IPS DF 6.9 (cell line): ENCODE measurements around the gene EIF2AK3.
"Not testable (repeated sequence)": the region's sequence is repeated elsewhere in the genome, so short reads cannot be mapped to it uniquely, and the experiment has no call there.

Experiments used
- DNase-seq: peaks from one replicate; pipeline ENCODE4 v3.0.0-alpha.2; 2013; ENCODE audit warnings: low read depth, low spot score
- H3K27ac ChIP-seq: one replicate; pipeline ENCODE4 v1.5.1; 2013; ENCODE audit warnings: low read length, control low read depth
- H3K27me3 ChIP-seq: 2 replicates; pipeline ENCODE4 v1.6.1; 2013; ENCODE audit warnings: mild to moderate bottlenecking, low read length; ENCODE audit not compliant: control insufficient read depth, insufficient read depth
- H3K36me3 ChIP-seq: 2 replicates; pipeline ENCODE4 v1.6.1; 2013; ENCODE audit warnings: low read length; ENCODE audit not compliant: control insufficient read depth, insufficient read depth
- H3K4me1 ChIP-seq: 2 replicates; pipeline ENCODE4 v1.6.1; 2013; ENCODE audit warnings: low read length; ENCODE audit not compliant: control insufficient read depth, insufficient read depth
- H3K4me3 ChIP-seq: 2 replicates; pipeline ENCODE4 v1.5.1; 2013; ENCODE audit warnings: mild to moderate bottlenecking, low read length
- H3K9me3 ChIP-seq: 2 replicates; pipeline ENCODE4 v1.6.1; 2013; ENCODE audit warnings: low read length, inconsistent platforms; ENCODE audit not compliant: control insufficient read depth, insufficient read depth
- WGBS: extraction: QIAGEN DNeasy Blood & Tissue Kit; methylation state at CpG from one replicate; pipeline ENCODE4 v1.1.7; 2013; ENCODE audit warnings: mixed read lengths, missing lambda C conversion rate; ENCODE audit not compliant: insufficient read length, insufficient coverage; 5-methylcytosine and 5-hydroxymethylcytosine counted together

The EIF2AK3 gene

GRCh38 chr2:88637464-88637863 lies 10.2 kb upstream of the EIF2AK3 start:
- WGBS = no CpG with 5 or more reads among the region's 2 CpGs
- H3K4me3 ChIP-seq = no peak overlapping the region
- 0 out of 2 replicates have a peak, but pooled peaks cover 1% of the 10 kb centered on the region for H3K4me1 ChIP-seq
- no peak overlapping the region for H3K27ac ChIP-seq
- no peaks in the 10 kb centered on the region for H3K36me3 ChIP-seq
- H3K27me3 ChIP-seq = no peaks in the 10 kb centered on the region
- DNase-seq = no peak
- no peaks in the 10 kb centered on the region for H3K9me3 ChIP-seq

GRCh38 chr2:88636026-88636425 lies 8.8 kb upstream of the EIF2AK3 start:
- DNase-seq = no peak
- Histone ChIP-seq H3K4me3 (no peak overlapping the region), H3K27ac (no peak overlapping the region), H3K27me3 (no peaks in the 10 kb centered on the region), H3K36me3 (no peaks in the 10 kb centered on the region), H3K9me3 (no peaks in the 10 kb centered on the region), H3K4me1 (0 out of 2 replicates have a peak, but pooled peaks cover 1% of the 10 kb centered on the region)
- no CpG with 5 or more reads among the region's 1 CpG for WGBS

- H3K27ac ChIP-seq = no peak overlapping the region
- H3K9me3 ChIP-seq = no peaks in the 10 kb centered on the region
- no peak for DNase-seq
- H3K27me3 ChIP-seq = no peaks in the 10 kb centered on the region
- no peaks in the 10 kb centered on the region; the same call in 1 of the 2 replicates for H3K4me1 ChIP-seq
- no CpG with 5 or more reads among the region's 3 CpGs for WGBS
- H3K4me3 ChIP-seq = no peak overlapping the region
- H3K36me3 ChIP-seq = no peaks in the 10 kb centered on the region
These were observed 5.3 kb upstream of the EIF2AK3 start for GRCh38 chr2:88632569-88632968.

GRCh38 chr2:88628571-88628939 lies 1.3 kb upstream of the EIF2AK3 start:
- H3K36me3 ChIP-seq = no peaks in the 10 kb centered on the region
- H3K9me3 ChIP-seq = no peaks in the 10 kb centered on the region
- H3K4me1 ChIP-seq = peaks cover 3% of the 10 kb centered on the region; the same call in 1 of the 2 replicates
- no peak overlapping the region for H3K27ac ChIP-seq
- no peak overlapping the region; the same call in 1 of the 2 replicates for H3K4me3 ChIP-seq
- DNase-seq = no peak
- WGBS = no CpG with 5 or more reads among the region's 8 CpGs
- H3K27me3 ChIP-seq = no peaks in the 10 kb centered on the region

- peak; percentile 47 for DNase-seq
- peak overlapping the region; percentile 52; the same call in 1 of the 2 replicates for H3K4me3 ChIP-seq
- H3K27ac ChIP-seq = no peak overlapping the region
- no CpG with 5 or more reads among the region's 21 CpGs for WGBS
- no peaks in the 10 kb centered on the region for H3K36me3 ChIP-seq
- no peaks in the 10 kb centered on the region for H3K9me3 ChIP-seq
- no peaks in the 10 kb centered on the region for H3K27me3 ChIP-seq
- peaks cover 3% of the 10 kb centered on the region; the same call in 1 of the 2 replicates for H3K4me1 ChIP-seq
These were observed 749 bp upstream of the EIF2AK3 start for GRCh38 chr2:88627856-88628570.

GRCh38 chr2:88626171-88627054 lies 851 bp downstream of the EIF2AK3 start:
- no peak for DNase-seq
- Histone ChIP-seq H3K4me3 (peak overlapping the region; percentile 88), H3K9me3 (no peaks in the 10 kb centered on the region), H3K27me3 (no peaks in the 10 kb centered on the region), H3K36me3 (no peaks in the 10 kb centered on the region), H3K27ac (no peak overlapping the region), H3K4me1 (peaks cover 3% of the 10 kb centered on the region; the same call in 1 of the 2 replicates)
- no CpG with 5 or more reads among the region's 54 CpGs for WGBS

GRCh38 chr2:88624477-88624876 lies 2.8 kb downstream of the EIF2AK3 start:
- H3K27me3 ChIP-seq = no peaks in the 10 kb centered on the region
- no peak overlapping the region for H3K4me3 ChIP-seq
- H3K36me3 ChIP-seq = no peaks in the 10 kb centered on the region
- WGBS = no CpG with 5 or more reads among the region's 4 CpGs
- no peak overlapping the region for H3K27ac ChIP-seq
- peaks cover 3% of the 10 kb centered on the region; the same call in 1 of the 2 replicates for H3K4me1 ChIP-seq
- H3K9me3 ChIP-seq = no peaks in the 10 kb centered on the region
- no peak for DNase-seq

- DNase-seq, H3K27ac ChIP-seq, H3K36me3 ChIP-seq, H3K4me3 ChIP-seq, H3K9me3 ChIP-seq, H3K27me3 ChIP-seq, H3K4me1 ChIP-seq: not testable (repeated sequence)
- no CpG with 5 or more reads among the region's 11 CpGs for WGBS
These were observed 3.3 kb downstream of the EIF2AK3 start for GRCh38 chr2:88623831-88624465.

- H3K36me3 ChIP-seq = no peaks in the 10 kb centered on the region
These were observed 5.0 kb downstream of the EIF2AK3 start for GRCh38 chr2:88622307-88622706.

GRCh38 chr2:88621432-88621831 lies 5.8 kb downstream of the EIF2AK3 start:
- DNase-seq = no peak
- Histone ChIP-seq H3K9me3 (no peaks in the 10 kb centered on the region), H3K27ac (no peak overlapping the region), H3K27me3 (no peaks in the 10 kb centered on the region), H3K4me3 (no peak overlapping the region), H3K4me1 (peaks cover 3% of the 10 kb centered on the region; the same call in 1 of the 2 replicates), H3K36me3 (no peaks in the 10 kb centered on the region)
- no CpG with 5 or more reads among the region's 3 CpGs for WGBS

More at GRCh38 chr2:88622307-88622706, 5.0 kb downstream of the EIF2AK3 start:
- WGBS = no CpG with 5 or more reads among the region's 1 CpG
- DNase-seq = no peak
- peaks cover 3% of the 10 kb centered on the region; the same call in 1 of the 2 replicates for H3K4me1 ChIP-seq
- H3K27ac ChIP-seq = no peak overlapping the region
- H3K27me3 ChIP-seq = no peaks in the 10 kb centered on the region
- H3K4me3 ChIP-seq = no peak overlapping the region
- no peaks in the 10 kb centered on the region for H3K9me3 ChIP-seq
